Measurements from ENCODE around the gene TPRG1L.

TPRG1L gene

GRCh38 chr1:3633344-3634058, 8.7 kb downstream of the TPRG1L start:
- TF ChIP-seq EZH2 (IDR thresholded peaks at IDR 0.05; ENCODE audit: borderline replicate concordance, low read depth, low read length, severe bottlenecking), result no peak
- TF ChIP-seq, protein P1, sequence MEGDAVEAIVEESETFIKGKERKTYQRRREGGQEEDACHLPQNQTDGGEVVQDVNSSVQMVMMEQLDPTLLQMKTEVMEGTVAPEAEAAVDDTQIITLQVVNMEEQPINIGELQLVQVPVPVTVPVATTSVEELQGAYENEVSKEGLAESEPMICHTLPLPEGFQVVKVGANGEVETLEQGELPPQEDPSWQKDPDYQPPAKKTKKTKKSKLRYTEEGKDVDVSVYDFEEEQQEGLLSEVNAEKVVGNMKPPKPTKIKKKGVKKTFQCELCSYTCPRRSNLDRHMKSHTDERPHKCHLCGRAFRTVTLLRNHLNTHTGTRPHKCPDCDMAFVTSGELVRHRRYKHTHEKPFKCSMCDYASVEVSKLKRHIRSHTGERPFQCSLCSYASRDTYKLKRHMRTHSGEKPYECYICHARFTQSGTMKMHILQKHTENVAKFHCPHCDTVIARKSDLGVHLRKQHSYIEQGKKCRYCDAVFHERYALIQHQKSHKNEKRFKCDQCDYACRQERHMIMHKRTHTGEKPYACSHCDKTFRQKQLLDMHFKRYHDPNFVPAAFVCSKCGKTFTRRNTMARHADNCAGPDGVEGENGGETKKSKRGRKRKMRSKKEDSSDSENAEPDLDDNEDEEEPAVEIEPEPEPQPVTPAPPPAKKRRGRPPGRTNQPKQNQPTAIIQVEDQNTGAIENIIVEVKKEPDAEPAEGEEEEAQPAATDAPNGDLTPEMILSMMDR (IDR thresholded peaks at IDR 0.05; ENCODE audit: borderline replicate concordance, extremely low read depth, low read length, poor library complexity, severe bottlenecking), result no peak
- Histone ChIP-seq H3K79me2 (ENCODE audit: insufficient read depth, low read length) (no peaks in the 10 kb centered on the region), H3K4me2 (ENCODE audit: insufficient read depth, low read length) (no peak overlapping the region), H3K27me3 (ENCODE audit: insufficient read depth, low read length, poor library complexity) (no peaks in the 10 kb centered on the region), H3K9me3 (ENCODE audit: insufficient read depth, low read length, severe bottlenecking) (no peaks in the 10 kb centered on the region), H3K36me3 (ENCODE audit: insufficient read depth, low read length) (peaks cover 98% of the 10 kb centered on the region), H3K4me1 (ENCODE audit: insufficient read depth, low read length) (no peaks in the 10 kb centered on the region), H4K20me1 (ENCODE audit: insufficient read depth, low read length) (peaks cover 18% of the 10 kb centered on the region; the same call in 1 of the 2 replicates), H3K4me3 (ENCODE audit: low read depth in 1 of 2, low read length in 2 of 2) (no peak overlapping the region), H3K9ac (ENCODE audit: low read depth, low read length) (no peak overlapping the region), H2AFZ (ENCODE audit: low read depth, low read length) (no peak overlapping the region), H3K27ac (ENCODE audit: low read length) (no peak overlapping the region)
- no peak for DNase-seq
- ATAC-seq (ENCODE audit: insufficient read depth, low read depth), result no peak

GRCh38 chr1:3634059-3634800, 9.4 kb downstream of the TPRG1L start:
- Histone ChIP-seq H3K4me2 (ENCODE audit: insufficient read depth, low read length) (no peak overlapping the region), H3K79me2 (ENCODE audit: insufficient read depth, low read length) (no peaks in the 10 kb centered on the region), H3K27me3 (ENCODE audit: insufficient read depth, low read length, poor library complexity) (no peaks in the 10 kb centered on the region), H3K27ac (ENCODE audit: low read length) (no peak overlapping the region), H3K9me3 (ENCODE audit: insufficient read depth, low read length, severe bottlenecking) (no peaks in the 10 kb centered on the region), H3K4me3 (ENCODE audit: low read depth in 1 of 2, low read length in 2 of 2) (no peak overlapping the region), H3K4me1 (ENCODE audit: insufficient read depth, low read length) (no peaks in the 10 kb centered on the region), H3K9ac (ENCODE audit: low read depth, low read length) (no peak overlapping the region), H4K20me1 (ENCODE audit: insufficient read depth, low read length) (peaks cover 19% of the 10 kb centered on the region), H3K36me3 (ENCODE audit: insufficient read depth, low read length) (peaks cover 99% of the 10 kb centered on the region), H2AFZ (ENCODE audit: low read depth, low read length) (no peak overlapping the region)
- no peak for TF ChIP-seq EZH2 (IDR thresholded peaks at IDR 0.05; ENCODE audit: borderline replicate concordance, low read depth, low read length, severe bottlenecking)
- TF ChIP-seq, protein P1 (IDR thresholded peaks at IDR 0.05; ENCODE audit: borderline replicate concordance, extremely low read depth, low read length, poor library complexity, severe bottlenecking), result no peak
- DNase-seq (no peak), ATAC-seq (ENCODE audit: insufficient read depth, low read depth) (no peak)

GRCh38 chr1:3636080-3636479, 11.3 kb downstream of the TPRG1L start:
- Histone ChIP-seq H3K4me2 (ENCODE audit: insufficient read depth, low read length) (no peak overlapping the region), H3K4me3 (ENCODE audit: low read depth in 1 of 2, low read length in 2 of 2) (no peak overlapping the region), H2AFZ (ENCODE audit: low read depth, low read length) (no peak overlapping the region), H3K27ac (ENCODE audit: low read length) (no peak overlapping the region), H3K9ac (ENCODE audit: low read depth, low read length) (no peak overlapping the region), H3K79me2 (ENCODE audit: insufficient read depth, low read length) (no peaks in the 10 kb centered on the region), H4K20me1 (ENCODE audit: insufficient read depth, low read length) (peaks cover 22% of the 10 kb centered on the region), H3K4me1 (ENCODE audit: insufficient read depth, low read length) (no peaks in the 10 kb centered on the region), H3K27me3 (ENCODE audit: insufficient read depth, low read length, poor library complexity) (no peaks in the 10 kb centered on the region), H3K9me3 (ENCODE audit: insufficient read depth, low read length, severe bottlenecking) (no peaks in the 10 kb centered on the region), H3K36me3 (ENCODE audit: insufficient read depth, low read length) (peaks cover 93% of the 10 kb centered on the region)
- no peak for DNase-seq
- no peak for TF ChIP-seq EZH2 (IDR thresholded peaks at IDR 0.05; ENCODE audit: borderline replicate concordance, low read depth, low read length, severe bottlenecking)
- TF ChIP-seq, protein P1 (IDR thresholded peaks at IDR 0.05; ENCODE audit: borderline replicate concordance, extremely low read depth, low read length, poor library complexity, severe bottlenecking), result no peak
- ATAC-seq (ENCODE audit: insufficient read depth, low read depth), result no peak

Data from DND-41 (cell line).